Effector CD8-positive, alpha-beta T cell (primary cell): ENCODE measurements around the gene ZNF681.
"Not testable (repeated sequence)": the region's sequence is repeated elsewhere in the genome, so short reads cannot be mapped to it uniquely, and the experiment has no call there.

ENCODE experiments used
- DNase-seq: peaks from one replicate; lab custom pipeline; 2025; lab: John Stamatoyannopoulos, UW

The ZNF681 gene

GRCh38 chr19:23774106-23774505 is 15.4 kb upstream of the ZNF681 start:
- DNase-seq: no peak

- no peak for DNase-seq
These were observed 14.0 kb upstream of the ZNF681 start for GRCh38 chr19:23772675-23773063.

- DNase-seq: no peak
These were observed 13.3 kb upstream of the ZNF681 start for GRCh38 chr19:23771761-23772674.

- no peak for DNase-seq
These were observed 12.6 kb upstream of the ZNF681 start for GRCh38 chr19:23771316-23771715.

- DNase-seq: no peak
These were observed 12.1 kb upstream of the ZNF681 start for GRCh38 chr19:23770672-23771250.

GRCh38 chr19:23769691-23770468 is 11.2 kb upstream of the ZNF681 start:
- no peak for DNase-seq

GRCh38 chr19:23766951-23767350 is 8.3 kb upstream of the ZNF681 start:
- DNase-seq: no peak

- DNase-seq: no peak
These were observed 6.1 kb upstream of the ZNF681 start for GRCh38 chr19:23764781-23765180.

- DNase-seq: peak; percentile 88
These were observed 4.4 kb upstream of the ZNF681 start for GRCh38 chr19:23762884-23763711.

- no peak for DNase-seq
These were observed 3.8 kb upstream of the ZNF681 start for GRCh38 chr19:23762548-23762883.

GRCh38 chr19:23760326-23760725 is 1.6 kb upstream of the ZNF681 start:
- not testable (repeated sequence) for DNase-seq

GRCh38 chr19:23743633-23744232 is 15.0 kb downstream of the ZNF681 start:
- DNase-seq: not testable (repeated sequence)

GRCh38 chr19:23730729-23731465 is 27.8 kb downstream of the ZNF681 start:
- DNase-seq: not testable (repeated sequence)

- not testable (repeated sequence) for DNase-seq
These were observed 34.5 kb downstream of the ZNF681 start for GRCh38 chr19:23724161-23724560.

- DNase-seq: no peak
These were observed 39.9 kb downstream of the ZNF681 start for GRCh38 chr19:23718802-23719201.

GRCh38 chr19:23716792-23717191 is 41.9 kb downstream of the ZNF681 start:
- DNase-seq: no peak

- DNase-seq: no peak
These were observed 49.3 kb downstream of the ZNF681 start for GRCh38 chr19:23709347-23709746.

- no peak for DNase-seq
These were observed 52.0 kb downstream of the ZNF681 start for GRCh38 chr19:23706657-23707056.

- DNase-seq: no peak
These were observed 59.2 kb downstream of the ZNF681 start for GRCh38 chr19:23699521-23699860.

- DNase-seq: no peak
These were observed 59.8 kb downstream of the ZNF681 start for GRCh38 chr19:23698711-23699520.
